OCI-LY7 (cell line): Measurements from ENCODE around the gene RREB1.

Experiments
- EZH2phosphoT487 ChIP-seq: fragments of 200-600 bp; sonication (generic); IDR thresholded peaks from 2 replicates; pipeline ENCODE4 v1.6.1; 2018; ENCODE audit warnings: low read depth, borderline replicate concordance, mild to moderate bottlenecking, mixed run types, antibody characterized with exemption, low read length, moderate library complexity, mixed read lengths
- TF ChIP-seq, protein P1 (sequence below): fragments of 200-600 bp; sonication (generic); conservative IDR thresholded peaks from 2 replicates; pipeline ENCODE4 v1.5.1; 2014; ENCODE audit warnings: mild to moderate bottlenecking, antibody characterized with exemption, low read length, moderate library complexity, mixed read lengths

DNA sequence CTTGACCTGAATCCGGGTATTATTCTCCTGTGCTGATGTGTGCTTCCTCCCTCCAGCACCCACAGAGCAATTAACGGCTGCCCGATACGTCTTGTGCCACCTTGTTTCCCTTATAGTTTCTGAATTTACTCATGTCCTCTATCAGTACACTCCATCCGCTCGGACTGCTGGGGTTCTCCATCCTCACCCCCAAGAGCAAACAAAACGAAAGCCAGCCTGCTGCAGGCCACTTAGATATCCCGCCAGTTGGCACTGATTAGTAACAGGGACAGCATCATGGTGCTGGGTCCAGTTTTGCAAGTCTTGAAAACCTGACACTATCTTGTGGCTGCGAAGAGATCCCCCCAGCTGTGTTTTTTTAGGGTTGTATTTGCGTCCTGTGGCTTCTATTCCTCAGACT is 133.4 kb downstream of the RREB1 start:
- TF ChIP-seq, protein P1, sequence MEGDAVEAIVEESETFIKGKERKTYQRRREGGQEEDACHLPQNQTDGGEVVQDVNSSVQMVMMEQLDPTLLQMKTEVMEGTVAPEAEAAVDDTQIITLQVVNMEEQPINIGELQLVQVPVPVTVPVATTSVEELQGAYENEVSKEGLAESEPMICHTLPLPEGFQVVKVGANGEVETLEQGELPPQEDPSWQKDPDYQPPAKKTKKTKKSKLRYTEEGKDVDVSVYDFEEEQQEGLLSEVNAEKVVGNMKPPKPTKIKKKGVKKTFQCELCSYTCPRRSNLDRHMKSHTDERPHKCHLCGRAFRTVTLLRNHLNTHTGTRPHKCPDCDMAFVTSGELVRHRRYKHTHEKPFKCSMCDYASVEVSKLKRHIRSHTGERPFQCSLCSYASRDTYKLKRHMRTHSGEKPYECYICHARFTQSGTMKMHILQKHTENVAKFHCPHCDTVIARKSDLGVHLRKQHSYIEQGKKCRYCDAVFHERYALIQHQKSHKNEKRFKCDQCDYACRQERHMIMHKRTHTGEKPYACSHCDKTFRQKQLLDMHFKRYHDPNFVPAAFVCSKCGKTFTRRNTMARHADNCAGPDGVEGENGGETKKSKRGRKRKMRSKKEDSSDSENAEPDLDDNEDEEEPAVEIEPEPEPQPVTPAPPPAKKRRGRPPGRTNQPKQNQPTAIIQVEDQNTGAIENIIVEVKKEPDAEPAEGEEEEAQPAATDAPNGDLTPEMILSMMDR: no peak
- no peak for TF ChIP-seq EZH2phosphoT487
